ENCODE data around the gene ARID3A. TPM values are rescaled to one million over a fixed set of nuclear protein-coding genes. Genes with fewer than 3 reads are reported as not detected.

ARID3A gene
- total and polyA plus RNA-seq, 2 donors (not counting 3 experiments of a cell fraction or from before 2014, with no cell fraction given) = 5.4 to 13.2 TPM

- POLR2A ChIA-PET = no interaction called here
These were observed 37.7 kb downstream of the ARID3A start for GRCh38 chr19:963486-963951.

More at GRCh38 chr19:963486-963951, 37.7 kb downstream of the ARID3A start:
- TF ChIP-seq JUN (IDR thresholded peaks at IDR 0.05; ENCODE audit: borderline replicate concordance, insufficient read depth, insufficient read length, low read depth) = no peak
- no peak for TF ChIP-seq GATA2 (IDR thresholded peaks at IDR 0.05; ENCODE audit: insufficient read depth, insufficient read length, low read depth, low read length)
- no peak for TF ChIP-seq POLR2AphosphoS5 (IDR thresholded peaks at IDR 0.05; ENCODE audit: insufficient read depth, low read depth, low read length)
- no peak for TF ChIP-seq CTCF (IDR thresholded peaks at IDR 0.05; ENCODE audit: extremely low read depth in 1 of 2, insufficient read depth in 1 of 2, low read depth in 1 of 2, low read length in 2 of 2)
- TF ChIP-seq EZH2 (IDR thresholded peaks at IDR 0.05; ENCODE audit: borderline replicate concordance, low read depth, low read length, severe bottlenecking) = no peak
- no peak for TF ChIP-seq POLR2A (IDR thresholded peaks at IDR 0.05; ENCODE audit: low read depth, low read length)
- TF ChIP-seq FOS (IDR thresholded peaks at IDR 0.05; ENCODE audit: borderline replicate concordance, insufficient read depth, low read length) = no peak
- TF ChIP-seq MYC (IDR thresholded peaks at IDR 0.05; ENCODE audit: low read depth, low read length) = no peak
- TF ChIP-seq MAX (IDR thresholded peaks at IDR 0.05; ENCODE audit: insufficient read depth, insufficient read length) = no peak
- no peaks in the 10 kb centered on the region for H3K79me2 ChIP-seq (ENCODE audit: control insufficient read depth, insufficient read depth, low read length)
- no peaks in the 10 kb centered on the region for H3K4me1 ChIP-seq (ENCODE audit: control insufficient read depth, extremely low read depth, insufficient read depth, low read length)
- H3K27me3 ChIP-seq (ENCODE audit: control insufficient read depth in 2 of 2, insufficient read depth in 2 of 2, low read length in 2 of 2) = no peaks in the 10 kb centered on the region
- no peak overlapping the region for H3K4me3 ChIP-seq (replicated peaks in 1 of 3; ENCODE audit: insufficient read depth in 1 of 3, low read depth in 1 of 3, low read length in 3 of 3)
- intact Hi-C loops (cut with micrococcal nuclease) = no loop called here
- CTCF ChIA-PET = no interaction called here
- no peak overlapping the region for H3K4me2 ChIP-seq (ENCODE audit: insufficient read depth, low read length)
- no peaks in the 10 kb centered on the region for H3K9me3 ChIP-seq (replicated peaks; ENCODE audit: control insufficient read depth, insufficient read depth, low read length)
- dilution Hi-C loops (cut with MboI; ENCODE audit: extremely low pct_ligation_motif_present, low sequenced_read_pairs) = no loop called here
- FAIRE-seq = no peak
- no peaks in the 10 kb centered on the region for H4K20me1 ChIP-seq (replicated peaks; ENCODE audit: control insufficient read depth, extremely low read depth, insufficient read depth, low read length)
- DNase-seq (ENCODE audit: low read depth, low spot score) = no peak
- peaks cover 2 to 5% of the 10 kb centered on the region in 2 experiments for H3K36me3 ChIP-seq (ENCODE audit: control insufficient read depth in 2 of 2, extremely low read depth in 1 of 2, insufficient read depth in 2 of 2, low read length in 2 of 2)
- H3K27ac ChIP-seq (ENCODE audit: insufficient read depth, low read depth, low read length) = no peak overlapping the region
- no peak overlapping the region for H2AFZ ChIP-seq (ENCODE audit: low read depth, low read length)
- BruUV-seq (replicated peaks) = no TSS peak
- no peaks in the 10 kb centered on the region for H3K9me1 ChIP-seq (replicated peaks; ENCODE audit: control insufficient read depth, extremely low read depth, insufficient read depth, low read length)
- no peak overlapping the region for H3K9ac ChIP-seq (replicated peaks; ENCODE audit: extremely low read depth, insufficient read depth, low read length)
